Activated CD8-positive, alpha-beta T cell treated with anti-CD3 and anti-CD28 coated beads for 36 hours (primary cell): ENCODE results near the gene ZNF536. TPM values are rescaled to one million over a fixed set of nuclear protein-coding genes. Genes with fewer than 3 reads are reported as not detected.

Experiments
- ATAC-seq: fragments of 200-7000 bp; cut with Tn5 transposase; one replicate; pipeline ENCODE4 v1.10.0; 2021; ENCODE audit warnings: mild to moderate bottlenecking, moderate library complexity
- CTCF ChIA-PET: fragments of 350-600 bp; sonication (Branson Sonifier 250); formaldehyde crosslinking; loops from one replicate; lab custom pipeline; 2021; ENCODE audit warnings: antibody characterized with exemption; lab: Charles Lee
- POLR2A ChIA-PET: fragments of 350-600 bp; sonication (Branson Sonifier 250); formaldehyde crosslinking; loops from one replicate; lab custom pipeline; 2021; ENCODE audit warnings: antibody characterized with exemption; lab: Charles Lee
- DNase-seq: peaks from one replicate; pipeline ENCODE4 v3.0.0-alpha.2; 2020
- H3K27ac Mint-ChIP-seq: one replicate; pipeline ENCODE4 v1.8.0; 2021; ENCODE audit warnings: mild to moderate bottlenecking, mixed read lengths
- H3K27me3 Mint-ChIP-seq: one replicate; pipeline ENCODE4 v1.8.0; 2021; ENCODE audit warnings: mixed read lengths
- H3K36me3 Mint-ChIP-seq: one replicate; pipeline ENCODE4 v1.8.0; 2021; ENCODE audit warnings: low read depth, mixed read lengths
- H3K4me1 Mint-ChIP-seq: one replicate; pipeline ENCODE4 v1.8.0; 2021; ENCODE audit warnings: low read depth, mixed read lengths
- H3K4me3 Mint-ChIP-seq: one replicate; pipeline ENCODE4 v1.8.0; 2021; ENCODE audit warnings: mild to moderate bottlenecking, moderate library complexity, mixed read lengths
- H3K9me3 Mint-ChIP-seq: one replicate; pipeline ENCODE4 v1.8.0; 2021; ENCODE audit warnings: mixed read lengths
- intact Hi-C: fragments of 100-400 bp; cut with micrococcal nuclease; formaldehyde crosslinking; loops from one replicate; pipeline ENCODE4 v1.10.0; 2022
- total RNA-seq, 2 experiments: library from RNA; stranded (reverse); gene quantifications; one replicate each; pipeline ENCODE4 v1.2.3, GENCODE V29; 2021
- TF ChIP-seq, protein P1 (sequence below): fragments of 200-600 bp; IDR thresholded peaks from one replicate; pipeline ENCODE4 v1.8.0; 2022; ENCODE audit warnings: antibody characterized with exemption, mild to moderate bottlenecking

ZNF536 gene
- total RNA-seq, 2 experiments from 2014 or later, result not detected

DNA sequence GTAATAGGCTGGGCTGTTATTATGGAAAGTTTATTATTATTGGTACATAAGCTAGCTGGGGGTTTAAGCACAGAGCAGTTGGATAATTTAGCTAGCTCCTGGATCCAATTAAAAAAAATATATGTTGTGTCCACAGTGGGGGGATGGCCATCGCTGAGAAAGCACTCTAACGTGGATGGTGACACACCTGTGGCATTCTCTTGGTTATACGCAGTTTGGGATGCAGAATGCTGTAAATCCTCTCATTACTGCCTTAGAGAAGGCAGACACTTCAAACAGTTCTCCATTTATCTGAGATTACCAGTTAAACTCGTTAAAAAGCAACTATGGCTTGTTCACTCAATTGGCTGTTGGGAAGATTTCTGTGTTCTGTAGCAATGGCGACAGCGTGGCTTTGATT is 2.4 kb upstream of the ZNF536 start:
- TF ChIP-seq, protein P1, sequence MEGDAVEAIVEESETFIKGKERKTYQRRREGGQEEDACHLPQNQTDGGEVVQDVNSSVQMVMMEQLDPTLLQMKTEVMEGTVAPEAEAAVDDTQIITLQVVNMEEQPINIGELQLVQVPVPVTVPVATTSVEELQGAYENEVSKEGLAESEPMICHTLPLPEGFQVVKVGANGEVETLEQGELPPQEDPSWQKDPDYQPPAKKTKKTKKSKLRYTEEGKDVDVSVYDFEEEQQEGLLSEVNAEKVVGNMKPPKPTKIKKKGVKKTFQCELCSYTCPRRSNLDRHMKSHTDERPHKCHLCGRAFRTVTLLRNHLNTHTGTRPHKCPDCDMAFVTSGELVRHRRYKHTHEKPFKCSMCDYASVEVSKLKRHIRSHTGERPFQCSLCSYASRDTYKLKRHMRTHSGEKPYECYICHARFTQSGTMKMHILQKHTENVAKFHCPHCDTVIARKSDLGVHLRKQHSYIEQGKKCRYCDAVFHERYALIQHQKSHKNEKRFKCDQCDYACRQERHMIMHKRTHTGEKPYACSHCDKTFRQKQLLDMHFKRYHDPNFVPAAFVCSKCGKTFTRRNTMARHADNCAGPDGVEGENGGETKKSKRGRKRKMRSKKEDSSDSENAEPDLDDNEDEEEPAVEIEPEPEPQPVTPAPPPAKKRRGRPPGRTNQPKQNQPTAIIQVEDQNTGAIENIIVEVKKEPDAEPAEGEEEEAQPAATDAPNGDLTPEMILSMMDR, result no peak
- ChIA-PET CTCF (no interaction called here), POLR2A (no interaction called here)
- Mint-ChIP-seq H3K27me3 (peaks cover 8% of the 10 kb centered on the region), H3K4me1 (no peaks in the 10 kb centered on the region), H3K9me3 (no peaks in the 10 kb centered on the region), H3K36me3 (no peaks in the 10 kb centered on the region), H3K27ac (no peak overlapping the region), H3K4me3 (no peak overlapping the region)
- no peak for DNase-seq
- no peak for ATAC-seq
- intact Hi-C loops, result no loop called here

DNA sequence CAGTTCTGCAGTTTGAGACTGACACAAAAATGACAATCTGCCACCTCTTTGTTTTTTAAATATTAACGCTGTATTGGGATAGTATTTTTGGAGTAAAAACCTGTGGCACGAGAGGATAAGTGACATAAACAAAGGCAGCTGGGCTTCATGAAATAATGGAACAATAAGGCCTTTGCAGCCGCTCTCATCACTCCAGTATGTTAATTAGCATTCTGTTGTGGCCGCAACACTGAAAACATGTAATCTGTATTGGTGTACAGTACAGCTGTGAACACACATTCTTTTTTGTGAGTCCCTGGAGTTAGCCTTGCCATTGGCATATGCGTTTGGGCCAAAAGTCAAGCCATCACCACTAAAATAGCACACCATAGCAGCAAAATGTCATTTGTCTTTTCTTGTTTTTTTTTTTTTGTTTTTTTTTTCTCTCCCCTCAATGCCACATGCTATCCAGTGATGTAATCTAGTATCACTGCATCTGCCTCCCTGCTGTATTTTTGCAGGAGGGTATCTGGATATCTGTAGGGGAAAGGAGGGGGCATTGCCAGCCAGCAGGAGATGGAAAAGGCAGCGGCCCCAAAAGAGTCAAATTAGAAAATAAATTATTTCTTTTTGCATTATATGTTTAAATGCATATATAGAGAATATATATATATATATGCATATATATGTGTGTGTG is 885 bp upstream of the ZNF536 start:
- TF ChIP-seq, protein P1, result no peak
- Mint-ChIP-seq H3K27ac (no peak overlapping the region), H3K9me3 (no peaks in the 10 kb centered on the region), H3K36me3 (no peaks in the 10 kb centered on the region), H3K27me3 (peaks cover 18% of the 10 kb centered on the region), H3K4me1 (no peaks in the 10 kb centered on the region), H3K4me3 (no peak overlapping the region)
- POLR2A ChIA-PET, result no interaction called here
- no peak for DNase-seq
- intact Hi-C loops, result no loop called here
- CTCF ChIA-PET, result no interaction called here
- ATAC-seq, result no peak

DNA sequence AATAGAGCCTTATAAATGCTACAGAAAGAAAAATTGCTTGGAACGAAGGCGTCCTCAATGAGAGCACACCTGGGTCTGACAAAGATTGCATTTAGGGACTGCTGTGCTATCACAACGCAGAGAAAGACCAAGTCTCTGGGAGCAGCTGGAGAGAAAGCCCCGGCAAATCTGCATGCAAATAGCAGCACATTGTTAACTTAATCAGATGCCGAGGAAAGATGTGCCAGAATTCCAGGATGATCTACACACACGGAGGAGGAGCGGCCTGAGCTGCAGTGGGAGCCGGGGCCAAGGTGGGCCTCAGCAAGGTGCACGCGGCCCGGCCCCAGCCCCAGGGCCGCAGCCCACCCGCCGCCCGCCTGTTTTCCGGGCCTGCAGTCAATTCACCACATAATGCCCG is 1.4 kb downstream of the ZNF536 start:
- peaks cover 26% of the 10 kb centered on the region for H3K27me3 Mint-ChIP-seq
- ATAC-seq (no peak), DNase-seq (no peak)
- TF ChIP-seq, protein P1, result no peak
- no peaks in the 10 kb centered on the region for H3K36me3 Mint-ChIP-seq
- no peaks in the 10 kb centered on the region for H3K9me3 Mint-ChIP-seq
- H3K4me1 Mint-ChIP-seq, result no peaks in the 10 kb centered on the region
- ChIA-PET CTCF (no interaction called here), POLR2A (no interaction called here)
- no peak overlapping the region for H3K27ac Mint-ChIP-seq
- H3K4me3 Mint-ChIP-seq, result no peak overlapping the region
- intact Hi-C loops, result no loop called here

DNA sequence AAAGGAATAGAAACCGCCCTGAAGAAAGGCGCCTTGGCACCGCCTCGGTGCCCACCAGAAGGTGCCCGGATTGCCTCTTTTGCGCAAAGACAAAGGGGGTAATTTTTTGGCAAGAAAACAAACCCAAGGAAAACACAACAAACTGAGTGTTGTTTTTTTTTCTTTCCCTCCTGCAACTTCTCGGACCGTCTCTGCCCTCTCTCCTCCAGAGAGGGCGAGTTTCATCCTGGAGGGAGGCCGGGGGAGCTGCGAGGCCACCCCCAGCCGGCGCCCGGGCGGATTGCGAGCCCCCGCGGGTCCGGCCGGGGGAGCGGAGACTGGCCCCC is 2.3 kb downstream of the ZNF536 start:
- Mint-ChIP-seq H3K36me3 (no peaks in the 10 kb centered on the region), H3K4me3 (no peak overlapping the region), H3K9me3 (no peaks in the 10 kb centered on the region), H3K27me3 (peaks cover 26% of the 10 kb centered on the region), H3K27ac (no peak overlapping the region), H3K4me1 (no peaks in the 10 kb centered on the region)
- intact Hi-C loops, result no loop called here
- TF ChIP-seq, protein P1, result no peak
- no peak for DNase-seq
- ChIA-PET POLR2A (no interaction called here), CTCF (no interaction called here)
- no peak for ATAC-seq

DNA sequence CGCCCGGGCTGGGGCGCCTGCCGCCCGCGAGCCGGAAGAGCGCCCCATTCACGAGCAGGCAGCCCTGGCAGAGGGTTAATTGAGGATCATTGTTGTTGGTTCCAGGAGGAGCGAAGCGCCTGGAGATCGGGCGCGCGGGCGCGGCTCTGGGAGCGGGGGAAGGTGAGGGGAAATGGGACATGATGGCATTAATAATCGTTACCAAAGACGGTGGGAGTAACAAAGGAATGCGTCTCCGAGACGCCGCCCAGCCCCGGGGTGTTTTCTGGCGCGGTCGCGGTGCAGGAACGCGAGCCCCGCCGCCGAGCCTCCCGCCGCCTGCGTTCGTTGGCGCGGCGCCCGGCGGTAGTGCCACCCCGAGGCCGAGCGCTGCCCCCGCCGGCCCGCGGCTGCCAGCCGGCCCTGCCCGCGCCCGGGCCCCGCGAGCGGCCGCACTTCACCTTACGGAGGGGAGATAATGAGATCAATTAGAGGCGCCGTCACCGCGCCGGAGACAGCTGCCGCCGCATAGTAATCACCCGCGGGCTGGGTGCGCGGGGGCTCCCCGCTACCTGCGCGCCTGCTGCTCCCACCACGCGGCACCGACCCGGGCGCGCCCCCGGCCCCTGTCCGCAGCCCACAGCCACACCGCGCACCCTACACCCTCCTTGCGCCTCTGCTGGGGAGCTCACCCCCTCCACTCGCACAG is 2.8 kb downstream of the ZNF536 start:
- Mint-ChIP-seq H3K4me1 (no peaks in the 10 kb centered on the region), H3K9me3 (no peaks in the 10 kb centered on the region), H3K4me3 (no peak overlapping the region), H3K36me3 (no peaks in the 10 kb centered on the region), H3K27me3 (peaks cover 26% of the 10 kb centered on the region), H3K27ac (no peak overlapping the region)
- POLR2A ChIA-PET, result no interaction called here
- CTCF ChIA-PET, result no interaction called here
- TF ChIP-seq, protein P1, result no peak
- no peak for ATAC-seq
- intact Hi-C loops, result no loop called here
- DNase-seq, result no peak
